ENCODE results near the gene MYBBP1A. TPM values are rescaled to one million over a fixed set of nuclear protein-coding genes. Genes with fewer than 3 reads are reported as not detected.
A peak's percentile ranks its signal among the peaks of the same experiment; 100 is the strongest.

MYBBP1A gene
- total and polyA plus RNA-seq, 2 donors (not counting 1 experiment from before 2014, with no cell fraction given), result 72.4 to 74.4 TPM

DNA sequence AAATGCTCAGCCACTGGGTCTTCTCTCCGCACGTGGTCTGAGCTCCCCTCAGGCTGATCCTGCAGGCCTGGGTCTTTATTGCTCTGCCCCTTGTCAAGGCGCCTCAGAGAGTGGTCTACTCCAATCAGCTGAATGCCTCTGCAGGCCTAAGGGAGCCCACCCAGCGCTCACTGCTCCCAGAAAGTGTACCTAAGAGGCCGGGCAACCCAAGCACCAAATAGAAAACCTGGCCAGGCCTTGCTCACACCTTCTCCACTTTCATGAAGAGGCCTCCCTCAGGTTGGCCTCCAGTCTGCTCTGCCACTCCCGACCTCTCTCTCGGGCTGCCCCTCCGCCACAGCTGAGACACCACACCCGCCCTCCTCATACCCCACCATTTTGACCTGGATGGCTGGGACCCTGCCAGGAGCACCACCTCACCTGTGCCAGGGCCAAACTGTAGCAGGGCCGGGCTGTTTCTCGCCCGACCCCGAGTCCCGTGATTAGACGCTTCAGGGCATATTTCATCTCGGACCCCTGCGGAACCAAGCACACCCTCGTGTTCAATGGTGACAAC is 665 bp downstream of the MYBBP1A start:
- no peaks in the 10 kb centered on the region for H3K27me3 ChIP-seq (replicated peaks in 1 of 4; ENCODE audit: control extremely low read depth in 1 of 4, control insufficient read depth in 3 of 4, insufficient read depth in 4 of 4, low read length in 3 of 4)
- peaks cover 22% of the 10 kb centered on the region for H3K79me2 ChIP-seq (ENCODE audit: control insufficient read depth, insufficient read depth, low read length)
- H3K36me3 ChIP-seq (replicated peaks in 1 of 2; ENCODE audit: control extremely low read depth in 1 of 2, control insufficient read depth in 1 of 2, extremely low read depth in 1 of 2, insufficient read depth in 2 of 2, low read length in 1 of 2), result peaks cover 0 to 32% of the 10 kb centered on the region in 2 experiments
- H3K9me3 Mint-ChIP-seq (ENCODE audit: insufficient read depth), result no peaks in the 10 kb centered on the region
- CTCF ChIA-PET, result interaction anchor here (5.9 kb wide), 1 partner anchor 12 kb away, joined by 48 read pairs; no protein-coding TSS in a partner anchor
- ATAC-seq (ENCODE audit: low read depth), result no peak
- no peak for DNase-seq
- POLR2A ChIA-PET, result no interaction called here
- H3K4me3 ChIP-seq (ENCODE audit: control extremely low read depth in 1 of 5, extremely low read depth in 1 of 5, insufficient read depth in 1 of 5, low read depth in 2 of 5, low read length in 4 of 5), result peak overlapping the region; percentile 53 to 90 (median 81)
- no peaks in the 10 kb centered on the region for H3K27me3 Mint-ChIP-seq
- H3K27ac Mint-ChIP-seq, result peak overlapping the region; percentile 96
- intact Hi-C loops (cut with micrococcal nuclease), result no loop called here
- 17% methylated on average over 18 of the region's 18 CpGs for WGBS (ENCODE audit: insufficient coverage)
- peak overlapping the region in 1 of 2 donors; percentile 83 for H3K27ac ChIP-seq (ENCODE audit: low read length in 2 of 2)
- H3K9ac ChIP-seq (ENCODE audit: low read length), result peak overlapping the region; percentile 78
- H2AFZ ChIP-seq (ENCODE audit: insufficient read depth, low read depth, low read length, poor library complexity, severe bottlenecking), result peak overlapping the region; percentile 89
- no peaks in the 10 kb centered on the region for H3K9me3 ChIP-seq (ENCODE audit: control extremely low read depth in 1 of 3, control insufficient read depth in 2 of 3, insufficient read depth in 1 of 3, low read length in 2 of 3)
- TF ChIP-seq EZH2 (IDR thresholded peaks at IDR 0.05; ENCODE audit: borderline replicate concordance, insufficient read depth, low read depth, low read length, poor library complexity, severe bottlenecking), result no peak
- TF ChIP-seq, protein P1, sequence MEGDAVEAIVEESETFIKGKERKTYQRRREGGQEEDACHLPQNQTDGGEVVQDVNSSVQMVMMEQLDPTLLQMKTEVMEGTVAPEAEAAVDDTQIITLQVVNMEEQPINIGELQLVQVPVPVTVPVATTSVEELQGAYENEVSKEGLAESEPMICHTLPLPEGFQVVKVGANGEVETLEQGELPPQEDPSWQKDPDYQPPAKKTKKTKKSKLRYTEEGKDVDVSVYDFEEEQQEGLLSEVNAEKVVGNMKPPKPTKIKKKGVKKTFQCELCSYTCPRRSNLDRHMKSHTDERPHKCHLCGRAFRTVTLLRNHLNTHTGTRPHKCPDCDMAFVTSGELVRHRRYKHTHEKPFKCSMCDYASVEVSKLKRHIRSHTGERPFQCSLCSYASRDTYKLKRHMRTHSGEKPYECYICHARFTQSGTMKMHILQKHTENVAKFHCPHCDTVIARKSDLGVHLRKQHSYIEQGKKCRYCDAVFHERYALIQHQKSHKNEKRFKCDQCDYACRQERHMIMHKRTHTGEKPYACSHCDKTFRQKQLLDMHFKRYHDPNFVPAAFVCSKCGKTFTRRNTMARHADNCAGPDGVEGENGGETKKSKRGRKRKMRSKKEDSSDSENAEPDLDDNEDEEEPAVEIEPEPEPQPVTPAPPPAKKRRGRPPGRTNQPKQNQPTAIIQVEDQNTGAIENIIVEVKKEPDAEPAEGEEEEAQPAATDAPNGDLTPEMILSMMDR (IDR thresholded peaks at IDR 0.05), result no peak
- peak overlapping the region; percentile 94 for H3K4me3 Mint-ChIP-seq
- H4K20me1 ChIP-seq (ENCODE audit: control insufficient read depth, insufficient read depth, low read length, poor library complexity, severe bottlenecking), result peaks cover 13% of the 10 kb centered on the region
- H3K4me1 Mint-ChIP-seq, result peaks cover 23% of the 10 kb centered on the region
- H3K4me1 ChIP-seq (ENCODE audit: control insufficient read depth in 2 of 2, insufficient read depth in 2 of 2, low read length in 2 of 2), result peaks cover 19 to 21% of the 10 kb centered on the region in 2 donors
- H3K4me2 ChIP-seq (replicated peaks; ENCODE audit: low read depth, low read length, poor library complexity, severe bottlenecking), result peak overlapping the region; percentile 94

DNA sequence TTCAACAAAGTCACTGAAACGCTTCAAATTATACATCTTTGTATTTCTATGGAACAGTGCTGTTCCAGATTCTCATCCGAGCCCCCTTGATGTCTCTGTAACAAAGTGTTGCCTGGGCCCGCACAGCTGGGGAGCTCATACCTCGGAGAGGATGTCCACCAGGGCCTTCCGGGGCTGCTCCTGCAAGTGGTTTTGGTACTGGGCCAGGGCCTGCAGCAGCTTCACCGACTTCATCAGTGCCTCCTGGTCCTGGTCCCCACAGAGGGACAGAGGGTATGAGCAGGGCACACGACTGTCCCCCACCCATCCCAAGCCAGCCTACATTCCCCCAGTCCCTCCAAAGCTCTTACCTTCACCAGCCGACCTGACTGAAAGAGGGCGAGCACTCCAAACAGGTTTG is 1.5 kb downstream of the MYBBP1A start:
- Histone ChIP-seq H3K79me2 (ENCODE audit: control insufficient read depth, insufficient read depth, low read length) (peaks cover 22% of the 10 kb centered on the region), H3K27me3 (replicated peaks in 1 of 4; ENCODE audit: control extremely low read depth in 1 of 4, control insufficient read depth in 3 of 4, insufficient read depth in 4 of 4, low read length in 3 of 4) (no peaks in the 10 kb centered on the region), H3K9me3 (ENCODE audit: control extremely low read depth in 1 of 3, control insufficient read depth in 2 of 3, insufficient read depth in 1 of 3, low read length in 2 of 3) (no peaks in the 10 kb centered on the region), H3K4me2 (replicated peaks; ENCODE audit: low read depth, low read length, poor library complexity, severe bottlenecking) (peak overlapping the region; percentile 94), H4K20me1 (ENCODE audit: control insufficient read depth, insufficient read depth, low read length, poor library complexity, severe bottlenecking) (peaks cover 13% of the 10 kb centered on the region), H3K4me1 (ENCODE audit: control insufficient read depth in 2 of 2, insufficient read depth in 2 of 2, low read length in 2 of 2) (peaks cover 19 to 21% of the 10 kb centered on the region in 2 donors), H2AFZ (ENCODE audit: insufficient read depth, low read depth, low read length, poor library complexity, severe bottlenecking) (no peak overlapping the region), H3K36me3 (replicated peaks in 1 of 2; ENCODE audit: control extremely low read depth in 1 of 2, control insufficient read depth in 1 of 2, extremely low read depth in 1 of 2, insufficient read depth in 2 of 2, low read length in 1 of 2) (peaks cover 0 to 41% of the 10 kb centered on the region in 2 experiments), H3K27ac (ENCODE audit: low read length in 2 of 2) (no peak overlapping the region), H3K9ac (ENCODE audit: low read length) (no peak overlapping the region), H3K4me3 (ENCODE audit: control extremely low read depth in 1 of 5, extremely low read depth in 1 of 5, insufficient read depth in 1 of 5, low read depth in 2 of 5, low read length in 4 of 5) (peak overlapping the region in 1 of 5 experiments; percentile 81)
- no peak for ATAC-seq (ENCODE audit: low read depth)
- CTCF ChIA-PET, result interaction anchor here (5.9 kb wide), 1 partner anchor 13 kb away, joined by 48 read pairs; no protein-coding TSS in a partner anchor
- peaks cover 23% of the 10 kb centered on the region for H3K4me1 Mint-ChIP-seq
- POLR2A ChIA-PET, result no interaction called here
- H3K27me3 Mint-ChIP-seq, result no peaks in the 10 kb centered on the region
- 87% methylated on average over 8 of the region's 9 CpGs for WGBS (ENCODE audit: insufficient coverage)
- intact Hi-C loops (cut with micrococcal nuclease), result no loop called here
- H3K27ac Mint-ChIP-seq, result no peak overlapping the region
- peak overlapping the region; percentile 94 for H3K4me3 Mint-ChIP-seq
- H3K9me3 Mint-ChIP-seq (ENCODE audit: insufficient read depth), result no peaks in the 10 kb centered on the region
- no peak for DNase-seq
- TF ChIP-seq, protein P1 (IDR thresholded peaks at IDR 0.05), result no peak
- no peak for TF ChIP-seq EZH2 (IDR thresholded peaks at IDR 0.05; ENCODE audit: borderline replicate concordance, insufficient read depth, low read depth, low read length, poor library complexity, severe bottlenecking)

Measured in B cell (primary cell).